HG02623 (cell line): Measurements from ENCODE around the gene PHKA2.
"Not testable (repeated sequence)": the region's sequence is repeated elsewhere in the genome, so short reads cannot be mapped to it uniquely, and the experiment has no call there.

Experiments
- ATAC-seq: cut with Tn5 transposase; IDR thresholded peaks from one replicate; pipeline ENCODE4 v1.9.1; 2021; ENCODE audit warnings: moderate library complexity; ENCODE audit not compliant: unreplicated experiment

Gene PHKA2

GRCh38 chrX:18871161-18871890 lies 112.6 kb downstream of the PHKA2 start:
- no peak for ATAC-seq

GRCh38 chrX:18864390-18864920 lies 119.5 kb downstream of the PHKA2 start:
- ATAC-seq = no peak

- no peak for ATAC-seq
Measured at GRCh38 chrX:18861511-18861910, 122.4 kb downstream of the PHKA2 start.

GRCh38 chrX:18856645-18856997 lies 127.3 kb downstream of the PHKA2 start:
- no peak for ATAC-seq

- peak; percentile 87 for ATAC-seq
Measured at GRCh38 chrX:18855919-18856644, 127.8 kb downstream of the PHKA2 start.

GRCh38 chrX:18847901-18848300 lies 136.0 kb downstream of the PHKA2 start:
- not testable (repeated sequence) for ATAC-seq
